ENCODE results near the gene PRMT2. TPM values are rescaled to one million over a fixed set of nuclear protein-coding genes. Genes with fewer than 3 reads are reported as not detected.
A peak's percentile ranks its signal among the peaks of the same experiment; 100 is the strongest.

The PRMT2 gene
- total RNA-seq, 2 donors from 2014 or later: 77.9 to 108 TPM

GRCh38 chr21:46651121-46651520 lies 15.6 kb downstream of the PRMT2 start:
- Histone ChIP-seq H3K27ac (no peak overlapping the region), H3K9me3 (no peaks in the 10 kb centered on the region), H3K4me1 (replicated peaks) (no peaks in the 10 kb centered on the region), H3K27me3 (replicated peaks; ENCODE audit: insufficient read depth) (no peaks in the 10 kb centered on the region), H3K4me3 (no peak overlapping the region), H3K36me3 (peaks cover 4 to 23% of the 10 kb centered on the region in 2 donors)
- no peak for DNase-seq (ENCODE audit: low spot score)
- intact Hi-C loops (cut with DNase I): no loop called here
- TF ChIP-seq CTCF (IDR thresholded peaks at IDR 0.05): no peak
- no peak for TF ChIP-seq POLR2A (IDR thresholded peaks at IDR 0.05)
- TF ChIP-seq POLR2AphosphoS5 (IDR thresholded peaks at IDR 0.05): no peak
- WGBS: 97% methylated on average over 7 of the region's 7 CpGs

GRCh38 chr21:46655230-46655629 lies 19.8 kb downstream of the PRMT2 start:
- intact Hi-C loops (cut with DNase I): no loop called here
- TF ChIP-seq CTCF (IDR thresholded peaks at IDR 0.05) (no peak), POLR2A (IDR thresholded peaks at IDR 0.05) (no peak), POLR2AphosphoS5 (IDR thresholded peaks at IDR 0.05) (no peak)
- Histone ChIP-seq H3K27ac (no peak overlapping the region), H3K9me3 (no peaks in the 10 kb centered on the region), H3K36me3 (peaks cover 0 to 3% of the 10 kb centered on the region in 2 donors), H3K27me3 (replicated peaks; ENCODE audit: insufficient read depth) (no peaks in the 10 kb centered on the region), H3K4me3 (no peak overlapping the region), H3K4me1 (replicated peaks) (no peaks in the 10 kb centered on the region)
- DNase-seq (ENCODE audit: low spot score): no peak

GRCh38 chr21:46656820-46657219 lies 21.3 kb downstream of the PRMT2 start:
- H3K36me3 ChIP-seq: no peaks in the 10 kb centered on the region
- no peak overlapping the region for H3K27ac ChIP-seq
- intact Hi-C loops (cut with DNase I): no loop called here

GRCh38 chr21:46660505-46660904 lies 25.0 kb downstream of the PRMT2 start:
- Histone ChIP-seq H3K9me3 (no peaks in the 10 kb centered on the region), H3K27me3 (replicated peaks; ENCODE audit: insufficient read depth) (no peaks in the 10 kb centered on the region), H3K36me3 (no peaks in the 10 kb centered on the region), H3K4me3 (no peak overlapping the region), H3K4me1 (replicated peaks) (no peaks in the 10 kb centered on the region), H3K27ac (no peak overlapping the region)
- DNase-seq (ENCODE audit: low spot score): no peak
- TF ChIP-seq CTCF (IDR thresholded peaks at IDR 0.05) (no peak), POLR2A (IDR thresholded peaks at IDR 0.05) (no peak)
- 94% methylated on average over 8 of the region's 8 CpGs for WGBS
- intact Hi-C loops (cut with DNase I): no loop called here

More at GRCh38 chr21:46656820-46657219, 21.3 kb downstream of the PRMT2 start:
- no peaks in the 10 kb centered on the region for H3K9me3 ChIP-seq
- no peak overlapping the region for H3K4me3 ChIP-seq
- TF ChIP-seq POLR2A (IDR thresholded peaks at IDR 0.05) (no peak), POLR2AphosphoS5 (IDR thresholded peaks at IDR 0.05) (no peak), CTCF (IDR thresholded peaks at IDR 0.05) (no peak)
- WGBS: 96% methylated on average over 1 of the region's 1 CpG
- no peaks in the 10 kb centered on the region for H3K27me3 ChIP-seq (replicated peaks; ENCODE audit: insufficient read depth)
- H3K4me1 ChIP-seq (replicated peaks): no peaks in the 10 kb centered on the region
- DNase-seq (ENCODE audit: low spot score): no peak

GRCh38 chr21:46661211-46661625 lies 25.7 kb downstream of the PRMT2 start:
- no peaks in the 10 kb centered on the region for H3K9me3 ChIP-seq
- H3K36me3 ChIP-seq: no peaks in the 10 kb centered on the region
- 23% methylated on average over 29 of the region's 29 CpGs for WGBS
- no peaks in the 10 kb centered on the region for H3K27me3 ChIP-seq (replicated peaks; ENCODE audit: insufficient read depth)
- no peak for TF ChIP-seq POLR2AphosphoS5 (IDR thresholded peaks at IDR 0.05)
- peak; percentile 21 to 49 (median 36) for TF ChIP-seq CTCF (IDR thresholded peaks at IDR 0.05)
- H3K4me3 ChIP-seq: no peak overlapping the region
- no peaks in the 10 kb centered on the region for H3K4me1 ChIP-seq (replicated peaks)
- DNase-seq (ENCODE audit: low spot score): no peak
- intact Hi-C loops (cut with DNase I): no loop called here
- H3K27ac ChIP-seq: no peak overlapping the region

Data from prostate gland (tissue), 2 donors.